ENCODE measurements around the gene LRBA. TPM values are rescaled to one million over a fixed set of nuclear protein-coding genes. Genes with fewer than 3 reads are reported as not detected.

The LRBA gene
- polyA plus RNA-seq, 3 donors: 6.4 to 12.9 (median 10.3) TPM

DNA sequence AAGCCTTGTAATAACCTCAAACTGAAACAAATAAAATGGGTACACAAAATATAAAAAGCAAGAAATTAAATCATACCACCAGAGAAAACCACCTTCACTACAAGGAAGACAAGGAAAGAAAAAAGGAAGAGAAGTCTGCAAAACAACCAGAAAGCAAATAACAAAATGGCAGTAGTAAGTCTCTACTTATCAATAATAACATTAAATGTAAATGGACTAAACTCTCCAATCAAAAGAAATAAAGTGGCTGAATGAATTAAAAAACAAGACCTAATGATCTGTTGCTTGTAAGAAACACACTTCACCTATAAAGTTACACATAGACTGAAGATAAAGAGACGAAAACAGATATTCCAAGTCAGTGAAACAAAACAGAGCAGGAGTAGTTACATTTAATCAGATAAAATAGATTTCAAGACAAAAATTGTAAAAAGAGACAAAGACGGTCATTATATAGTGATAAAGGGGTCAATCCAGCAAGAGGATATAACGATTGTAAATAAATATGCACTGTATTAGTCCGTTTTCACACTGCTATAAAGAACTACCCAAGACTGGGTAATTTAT lies 289.0 kb downstream of the LRBA start:
- no peak overlapping the region for H3K27ac ChIP-seq (ENCODE audit: low read depth, low read length)
- WGBS, 3 donors: 70 to 83% (median 74%) methylated on average over 4 of the region's 4 CpGs

DNA sequence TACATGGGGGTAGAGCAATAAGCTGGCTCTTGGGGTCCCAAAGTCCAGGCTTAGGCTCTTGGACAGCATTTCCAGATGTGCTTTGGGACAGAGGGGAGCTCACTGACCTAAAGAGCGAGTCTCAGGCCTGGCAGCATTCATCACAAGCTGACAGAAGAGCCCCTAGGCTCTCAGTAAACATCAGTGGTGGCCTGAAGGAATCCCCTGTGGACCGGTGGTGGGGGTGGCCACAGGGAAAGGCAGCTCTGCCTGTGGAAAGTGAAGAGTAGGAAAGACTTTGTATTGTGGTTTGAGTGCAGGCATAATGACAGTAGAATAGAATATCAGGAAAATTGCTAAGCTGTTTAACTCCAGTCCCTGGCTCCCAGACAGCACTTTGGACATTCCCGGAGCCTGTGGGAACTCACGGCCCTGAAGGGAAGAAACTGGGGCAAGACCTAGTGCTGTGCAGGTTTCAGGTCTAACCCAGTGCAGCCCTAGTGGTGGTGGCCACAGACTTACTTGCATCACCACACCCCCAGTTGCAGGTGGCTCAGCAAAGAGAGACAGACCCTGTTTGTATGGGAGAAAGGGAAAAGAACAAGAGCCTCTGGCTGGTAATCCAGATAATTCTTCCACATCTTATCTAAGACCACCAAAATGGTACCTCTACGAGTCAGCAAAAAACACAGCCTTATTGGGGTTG lies 291.2 kb downstream of the LRBA start:
- WGBS, 3 donors: 82 to 96% (median 86%) methylated on average over 5 of the region's 5 CpGs
- H3K27ac ChIP-seq (ENCODE audit: low read depth, low read length): no peak overlapping the region

DNA sequence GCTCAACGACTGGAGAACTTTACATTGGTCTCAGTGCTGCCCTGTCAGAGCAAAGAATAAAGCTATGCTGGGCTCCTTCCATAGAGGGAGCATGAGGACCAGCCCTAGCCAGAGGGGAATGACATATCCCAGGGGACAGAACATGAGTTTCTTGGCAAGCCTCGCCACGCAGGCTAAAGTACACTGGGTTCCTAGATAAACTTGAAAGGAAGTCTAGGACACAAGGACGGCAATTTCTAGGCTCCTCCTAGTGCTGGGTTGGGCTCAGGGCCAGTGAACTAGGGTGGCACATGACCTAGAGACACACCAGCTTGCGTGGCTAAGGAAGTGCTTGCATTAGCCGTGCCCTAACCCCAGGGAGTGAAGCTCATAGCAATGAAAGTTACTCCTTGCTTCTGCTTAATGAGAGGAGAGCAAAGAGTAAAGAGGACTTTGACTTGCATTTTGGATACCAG lies 292.1 kb downstream of the LRBA start:
- no peak overlapping the region for H3K27ac ChIP-seq (ENCODE audit: low read depth, low read length)
- WGBS, 3 donors: 20 to 41% (median 24%) methylated on average over 6 of the region's 6 CpGs

DNA sequence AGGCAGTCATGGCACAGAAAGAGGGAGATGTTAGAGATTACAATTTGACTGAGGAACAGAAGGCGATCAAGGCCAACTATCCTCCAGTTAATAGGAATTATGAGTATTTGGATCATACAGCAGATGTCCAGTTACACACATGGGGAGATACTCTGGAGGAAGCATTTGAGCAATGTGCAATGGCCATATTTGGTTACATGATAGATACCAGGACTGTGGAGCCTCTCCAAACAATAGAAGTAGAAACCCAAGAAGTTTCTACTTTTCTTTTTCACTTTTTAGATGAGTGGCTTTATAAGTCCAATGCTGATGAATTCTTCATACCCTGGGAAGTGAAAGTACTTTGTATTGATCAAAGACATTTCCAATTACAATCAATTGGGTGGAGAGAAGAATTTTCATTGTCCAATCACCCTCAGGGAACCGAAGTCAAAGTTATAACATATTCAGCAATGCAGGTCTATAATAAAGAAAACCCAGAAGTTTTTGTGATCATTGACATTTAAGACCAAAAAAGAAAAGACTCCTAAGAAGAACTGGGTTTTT lies 294.0 kb downstream of the LRBA start:
- H3K27ac ChIP-seq (ENCODE audit: low read depth, low read length): no peak overlapping the region
- 95 to 98% (median 95%) methylated on average over 2 of the region's 2 CpGs for WGBS, 3 donors

DNA sequence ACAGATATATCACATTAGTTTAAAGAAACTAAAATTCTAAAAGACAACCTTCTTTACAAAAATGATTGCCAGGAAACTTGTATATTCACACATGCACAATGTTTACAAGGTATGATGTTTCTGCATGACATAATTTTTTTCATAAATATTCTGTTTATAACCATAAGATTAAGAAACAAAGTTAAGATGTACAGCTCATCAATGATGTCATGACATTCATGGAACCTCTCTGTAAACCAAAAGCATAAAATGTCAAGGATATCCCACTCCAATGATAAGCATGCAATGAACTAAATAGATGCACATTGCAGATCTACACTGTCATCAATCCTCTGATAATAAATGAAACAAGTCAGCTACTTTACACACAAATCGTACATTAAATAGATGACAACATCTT lies 297.1 kb downstream of the LRBA start:
- no peak overlapping the region for H3K27ac ChIP-seq (ENCODE audit: low read depth, low read length)
- WGBS, 3 donors: 78 to 91% (median 90%) methylated on average over 1 of the region's 1 CpG

DNA sequence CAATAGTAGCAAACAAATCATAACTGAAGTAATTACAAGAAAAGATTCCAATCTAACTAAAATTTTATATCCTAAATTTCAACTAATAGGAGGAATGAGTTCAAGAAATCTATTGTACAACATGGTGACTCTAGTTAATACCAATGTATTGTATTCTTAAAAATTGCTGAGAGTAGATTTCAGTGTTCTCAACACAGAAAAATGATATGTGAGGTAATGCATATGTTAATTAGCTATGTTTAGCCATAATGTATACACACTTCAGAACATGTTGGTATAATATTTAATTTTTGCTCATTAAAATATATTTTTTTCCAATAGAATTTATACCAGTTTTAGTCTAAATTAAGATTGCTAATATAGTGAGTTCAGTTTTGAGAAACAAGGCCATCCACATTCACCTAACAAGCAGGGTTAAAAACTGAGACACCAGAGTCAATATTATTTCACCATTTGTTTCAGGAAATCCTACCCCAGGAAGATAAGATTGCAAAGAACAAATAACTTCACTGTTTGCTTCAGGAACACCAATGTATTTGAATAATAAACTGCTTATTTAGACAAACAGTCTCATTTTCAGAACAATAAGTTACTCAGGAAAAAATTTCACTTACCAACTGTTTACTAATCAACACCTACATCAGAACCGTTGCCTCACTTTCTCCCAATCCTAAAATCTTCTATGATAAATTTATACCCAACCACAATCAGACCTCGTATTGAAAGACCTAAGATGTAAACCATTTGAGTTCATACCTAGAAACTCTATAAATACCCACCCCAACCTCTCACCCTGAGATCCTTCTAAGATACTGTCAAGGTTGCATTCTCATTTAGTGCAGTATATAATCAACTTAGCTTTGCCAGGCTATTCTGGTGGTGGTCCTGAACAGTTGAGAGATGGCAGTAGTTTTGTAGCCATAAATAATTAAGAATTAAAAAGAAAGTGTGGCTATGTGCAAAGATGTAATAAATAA lies 300.3 kb downstream of the LRBA start:
- no peak overlapping the region for H3K27ac ChIP-seq (ENCODE audit: low read depth, low read length)
- WGBS, 3 donors: 33 to 88% (median 87%) methylated on average over 2 of the region's 2 CpGs

DNA sequence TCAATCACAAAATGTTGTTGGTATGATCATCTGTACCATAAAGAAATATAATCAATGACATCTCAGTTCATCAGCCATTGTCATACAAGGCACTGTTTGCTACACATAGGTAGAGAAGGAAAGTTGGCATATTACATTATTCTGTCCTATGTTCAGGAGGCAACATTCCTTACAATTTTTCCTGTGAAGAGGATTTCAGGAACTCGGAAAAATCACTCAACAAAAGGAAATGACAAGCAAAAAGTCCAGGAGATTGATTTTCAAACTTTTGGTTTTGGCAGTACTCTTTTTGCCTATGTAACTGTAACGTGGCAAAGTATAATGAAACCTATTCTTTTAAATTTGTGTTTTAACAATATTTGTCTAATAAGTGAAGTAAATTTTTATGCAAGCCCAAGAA lies 301.8 kb downstream of the LRBA start:
- 83 to 89% (median 84%) methylated on average over 2 of the region's 2 CpGs for WGBS, 3 donors
- H3K27ac ChIP-seq (ENCODE audit: low read depth, low read length): no peak overlapping the region

DNA sequence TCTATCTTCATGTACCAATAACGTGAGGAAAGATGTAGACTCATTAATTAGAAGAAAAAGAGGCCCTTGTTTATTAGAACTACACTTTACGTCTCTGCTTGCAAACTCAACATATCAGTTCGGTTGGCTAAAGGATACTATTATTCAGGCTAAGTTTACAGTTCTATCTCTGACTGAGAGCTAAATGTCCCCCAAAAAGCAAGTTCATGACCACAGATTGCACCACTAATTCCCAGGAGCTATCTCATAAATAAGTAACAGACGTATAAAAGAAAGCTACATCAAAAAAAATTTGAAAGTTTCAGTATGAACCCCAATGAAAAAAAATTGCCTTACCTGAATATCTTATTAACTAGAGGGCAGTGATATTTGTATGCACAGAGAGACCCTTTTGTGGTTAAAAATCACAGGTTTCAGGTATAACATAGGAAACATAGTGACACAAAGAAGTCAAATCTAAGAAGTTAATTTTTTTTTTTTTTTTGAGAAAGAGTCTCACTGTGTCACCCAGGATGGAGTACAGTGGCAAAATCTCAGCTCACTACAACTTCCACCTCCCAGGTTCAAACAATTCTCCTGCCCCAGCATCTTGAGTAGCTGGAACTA lies 304.2 kb downstream of the LRBA start:
- WGBS, 3 donors: 78 to 90% (median 83%) methylated on average over 4 of the region's 4 CpGs
- no peak overlapping the region for H3K27ac ChIP-seq (ENCODE audit: low read depth, low read length)

DNA sequence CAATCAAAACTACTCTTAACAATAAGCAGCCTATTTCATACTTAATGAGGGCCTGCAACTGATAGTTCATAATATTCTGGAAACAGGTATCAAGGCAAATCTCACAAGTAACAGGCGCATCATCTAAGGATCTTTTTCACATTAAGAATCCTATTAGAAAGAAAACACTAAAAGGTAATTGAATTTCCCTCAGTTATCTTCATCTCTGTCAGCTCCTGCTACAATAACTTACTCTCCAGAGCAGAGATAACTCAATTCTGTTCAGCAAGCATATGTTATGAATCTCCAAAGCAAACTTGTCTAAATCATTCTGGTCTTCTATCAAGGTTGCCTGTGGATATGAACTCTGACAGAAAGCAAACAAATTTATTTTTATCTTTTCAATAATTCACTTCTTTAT lies 307.1 kb downstream of the LRBA start:
- WGBS, 3 donors: 98 to 100% (median 98%) methylated on average over 1 of the region's 1 CpG
- no peak overlapping the region for H3K27ac ChIP-seq (ENCODE audit: low read depth, low read length)

DNA sequence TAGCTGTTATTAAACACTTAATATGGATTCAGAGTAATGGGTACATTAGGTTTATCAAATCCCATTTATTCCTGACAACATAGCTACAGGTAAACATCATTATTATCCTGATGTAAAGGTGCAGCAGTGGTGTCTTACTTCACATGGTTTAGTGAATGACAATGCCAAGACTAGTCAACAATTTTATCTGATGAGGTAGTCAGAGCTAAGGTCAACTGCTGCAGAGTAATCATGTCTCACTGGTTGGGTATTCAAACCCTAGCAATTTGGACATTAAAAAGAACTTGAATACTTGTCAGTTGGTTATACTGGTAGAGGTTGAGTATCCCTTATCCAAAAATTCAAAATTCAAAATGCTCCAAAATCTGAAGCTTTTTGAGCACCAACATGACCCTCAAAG lies 315.5 kb downstream of the LRBA start:
- H3K27ac ChIP-seq (ENCODE audit: low read depth, low read length): no peak overlapping the region

DNA sequence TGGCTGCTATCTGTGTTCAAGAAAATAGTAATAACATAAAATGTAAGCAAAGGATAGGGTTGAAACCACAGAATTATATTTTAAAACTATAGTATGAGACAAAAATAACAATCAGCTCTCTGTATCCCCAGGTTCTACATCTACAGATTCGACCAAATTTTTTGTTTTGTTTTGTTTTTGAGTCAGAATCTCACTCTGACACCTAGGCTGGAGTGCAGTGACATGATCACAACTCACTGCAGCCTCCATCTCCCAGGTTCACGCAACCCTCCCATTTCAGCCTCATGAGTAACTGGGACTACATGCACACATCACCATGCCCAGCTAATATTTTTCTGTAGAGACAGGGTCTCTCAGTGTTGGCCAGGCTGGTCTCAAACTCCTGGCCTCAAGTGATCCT lies 319.9 kb downstream of the LRBA start:
- 83 to 92% (median 86%) methylated on average over 2 of the region's 2 CpGs for WGBS, 3 donors
- H3K27ac ChIP-seq (ENCODE audit: low read depth, low read length): no peak overlapping the region

DNA sequence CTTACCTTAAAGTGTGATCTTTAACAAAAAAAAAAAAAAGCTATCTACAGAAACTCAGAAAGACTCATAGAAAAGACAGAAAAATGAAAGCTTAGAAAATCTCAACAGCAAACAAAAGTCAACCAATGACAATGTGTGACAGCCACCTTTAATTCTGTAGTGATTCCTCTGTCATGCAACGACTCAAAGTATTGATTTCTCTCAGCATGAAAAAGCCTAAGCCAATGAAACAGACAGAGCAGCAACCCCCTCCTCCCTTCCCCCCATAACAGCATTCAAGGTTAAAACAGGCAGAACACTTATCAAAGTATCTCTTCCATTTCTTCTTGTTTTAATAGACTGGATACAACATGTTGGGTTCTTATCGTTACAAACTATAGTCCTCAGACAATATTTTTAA lies 320.6 kb downstream of the LRBA start:
- WGBS, 3 donors: 31 to 85% (median 77%) methylated on average over 2 of the region's 2 CpGs

DNA sequence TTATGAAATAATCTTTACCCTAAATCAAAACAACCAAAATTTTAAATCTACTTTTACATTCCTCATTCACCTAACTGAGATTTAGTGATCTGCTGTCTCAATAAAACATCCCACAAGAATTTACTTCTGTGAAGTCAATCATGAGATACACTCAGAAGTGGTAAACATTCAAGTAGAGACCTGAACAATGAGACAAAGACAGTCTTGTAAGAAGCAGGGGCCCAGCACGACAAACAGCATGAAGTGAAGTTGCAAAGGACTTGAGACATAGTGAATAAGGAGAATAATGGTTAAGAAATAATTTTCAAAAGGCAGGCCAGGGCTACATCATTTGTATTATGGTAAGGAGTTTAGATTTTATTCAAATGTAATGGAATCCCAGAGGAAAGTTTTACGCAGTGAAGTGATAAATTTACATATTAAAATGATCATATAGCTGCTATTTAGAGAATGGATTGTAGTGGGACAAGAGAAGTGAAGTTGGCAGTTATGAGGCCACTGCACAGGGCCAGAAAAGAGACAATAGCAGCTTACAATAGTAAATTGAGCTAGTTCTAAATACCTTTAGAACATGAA lies 331.2 kb downstream of the LRBA start:
- no peak overlapping the region for H3K27ac ChIP-seq (ENCODE audit: low read depth, low read length)
- WGBS, 3 donors: 85 to 94% (median 91%) methylated on average over 2 of the region's 2 CpGs

More for the DNA sequence above, 320.6 kb downstream of the LRBA start:
- H3K27ac ChIP-seq (ENCODE audit: low read depth, low read length): no peak overlapping the region

DNA sequence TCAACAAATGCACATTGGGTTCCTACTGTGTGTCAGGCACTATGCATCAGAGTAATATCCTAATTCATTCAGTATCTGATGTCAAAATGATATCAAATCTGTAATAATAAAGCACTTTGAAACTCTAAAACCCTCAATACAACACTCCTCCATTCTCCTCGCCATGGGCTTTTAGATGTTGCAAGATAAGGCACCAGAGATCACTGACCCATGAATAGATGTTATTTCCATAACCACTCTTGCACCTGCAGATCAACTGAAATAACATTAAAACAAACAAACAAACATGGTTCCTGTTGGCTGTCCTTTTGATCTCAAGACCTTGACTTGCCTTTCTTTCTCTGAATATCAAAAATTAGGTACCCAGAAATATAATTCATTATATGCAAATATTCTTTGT lies 333.0 kb downstream of the LRBA start:
- WGBS, 3 donors: 93 to 94% (median 93%) methylated on average over 1 of the region's 1 CpG
- H3K27ac ChIP-seq (ENCODE audit: low read depth, low read length): no peak overlapping the region

DNA sequence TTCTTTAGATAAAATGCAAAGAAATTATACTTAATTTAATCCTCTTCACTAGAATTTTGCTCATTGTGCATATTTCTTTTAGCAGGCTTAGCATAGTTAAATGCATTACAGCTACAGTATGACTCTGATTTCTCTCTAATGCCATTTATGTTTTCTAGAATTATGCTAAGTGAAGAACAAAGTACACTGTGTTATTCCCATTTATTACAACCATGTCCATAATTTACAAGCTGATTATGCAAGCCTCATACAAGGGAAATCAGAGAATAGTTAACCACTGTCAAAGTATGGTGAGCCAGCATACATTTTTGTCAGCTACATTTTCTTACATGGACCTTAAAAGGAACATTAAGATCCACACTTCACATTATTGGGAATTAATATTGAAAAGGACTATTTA lies 334.0 kb downstream of the LRBA start:
- H3K27ac ChIP-seq (ENCODE audit: low read depth, low read length): no peak overlapping the region

DNA sequence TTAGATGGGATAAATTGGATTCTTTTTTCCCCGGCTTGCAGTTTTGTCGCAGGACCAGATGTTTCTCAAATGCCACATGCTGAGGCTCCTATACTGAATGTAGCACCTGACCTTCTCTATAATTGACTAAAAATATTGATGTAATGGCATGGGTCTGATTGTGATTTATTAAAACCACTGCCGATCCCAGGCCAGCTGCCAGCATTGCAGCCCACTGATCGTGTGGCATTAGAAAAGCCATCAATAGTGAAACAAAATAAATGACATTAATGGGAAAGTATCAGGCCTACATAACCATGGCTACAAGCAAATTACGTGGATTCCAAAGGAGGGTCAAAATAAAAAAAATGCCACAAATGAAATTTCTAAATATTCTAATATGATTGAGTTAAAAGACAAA lies 334.4 kb downstream of the LRBA start:
- WGBS, 3 donors: 74 to 83% (median 75%) methylated on average over 5 of the region's 5 CpGs
- no peak overlapping the region for H3K27ac ChIP-seq (ENCODE audit: low read depth, low read length)

DNA sequence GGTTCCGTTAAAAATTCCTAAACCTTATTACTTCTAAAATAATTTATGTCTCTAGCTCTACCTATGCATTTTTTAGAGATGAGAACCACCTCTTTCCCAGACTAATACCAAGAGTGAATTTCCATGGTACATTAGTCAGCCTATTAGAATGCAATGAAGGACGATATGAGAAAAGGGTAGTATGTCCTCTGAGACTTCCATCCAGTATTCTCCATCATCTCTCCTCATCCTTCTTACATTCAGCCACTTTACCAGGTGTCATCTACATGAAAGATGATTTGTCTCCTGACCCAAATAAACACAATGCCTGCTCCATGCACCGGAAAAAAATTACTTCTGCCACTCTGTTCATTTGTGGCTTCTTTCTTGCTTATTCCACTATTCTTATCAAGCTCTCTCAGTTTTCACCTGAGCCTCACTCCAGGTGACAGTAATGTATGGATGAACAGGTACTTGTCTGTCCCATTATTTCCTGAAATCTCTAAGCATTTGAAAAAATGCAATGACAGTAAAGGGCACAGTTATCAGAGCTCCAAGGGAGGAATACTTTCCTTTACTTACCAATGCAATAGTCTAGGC lies 335.2 kb downstream of the LRBA start:
- 72 to 80% (median 72%) methylated on average over 3 of the region's 3 CpGs for WGBS, 3 donors
- no peak overlapping the region for H3K27ac ChIP-seq (ENCODE audit: low read depth, low read length)
